NCI-H1417 treated with DMSO at 0.1 percent for 48 hours (cell line): ENCODE results near the gene SLC16A10.
"Not testable (repeated sequence)": the region's sequence is repeated elsewhere in the genome, so short reads cannot be mapped to it uniquely, and the experiment has no call there.

Source experiments
- DNase-seq: peaks from one replicate; lab custom pipeline; 2025; lab: John Stamatoyannopoulos, UW

Gene SLC16A10

DNA sequence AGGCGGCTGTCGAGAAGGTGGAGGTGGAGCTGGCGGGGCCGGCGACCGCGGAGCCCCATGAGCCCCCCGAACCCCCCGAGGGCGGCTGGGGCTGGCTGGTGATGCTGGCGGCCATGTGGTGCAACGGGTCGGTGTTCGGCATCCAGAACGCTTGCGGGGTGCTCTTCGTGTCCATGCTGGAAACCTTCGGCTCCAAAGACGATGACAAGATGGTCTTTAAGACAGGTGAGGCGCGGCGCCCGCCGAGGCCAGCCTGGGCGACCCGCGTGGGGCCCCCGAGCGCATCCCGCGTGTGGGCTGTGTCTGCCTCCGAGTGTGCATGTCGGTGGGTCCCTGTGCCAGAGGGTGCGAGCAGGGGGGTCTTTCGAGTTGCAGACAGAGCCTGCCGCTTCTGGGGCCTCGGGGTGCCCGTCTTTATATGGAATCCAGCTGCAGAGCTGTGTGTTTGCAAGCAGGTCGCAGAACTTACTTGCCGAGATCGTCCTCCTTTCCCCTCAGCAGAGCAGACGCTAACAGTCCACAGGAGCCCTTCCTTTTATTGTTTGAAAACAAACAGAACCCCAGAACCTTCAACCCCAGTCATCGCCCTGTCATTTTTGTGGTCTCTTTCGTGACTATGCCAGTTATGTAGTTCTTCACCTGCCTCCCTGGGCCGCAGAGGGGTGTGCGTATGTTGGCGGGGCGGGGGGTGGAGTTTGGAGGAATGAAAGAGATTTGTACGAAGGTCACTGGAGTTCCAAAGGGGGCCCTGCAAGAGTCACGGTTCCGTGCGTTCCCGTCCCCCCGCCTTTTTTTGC, 766 bp downstream of the SLC16A10 start:
- DNase-seq, result no peak

DNA sequence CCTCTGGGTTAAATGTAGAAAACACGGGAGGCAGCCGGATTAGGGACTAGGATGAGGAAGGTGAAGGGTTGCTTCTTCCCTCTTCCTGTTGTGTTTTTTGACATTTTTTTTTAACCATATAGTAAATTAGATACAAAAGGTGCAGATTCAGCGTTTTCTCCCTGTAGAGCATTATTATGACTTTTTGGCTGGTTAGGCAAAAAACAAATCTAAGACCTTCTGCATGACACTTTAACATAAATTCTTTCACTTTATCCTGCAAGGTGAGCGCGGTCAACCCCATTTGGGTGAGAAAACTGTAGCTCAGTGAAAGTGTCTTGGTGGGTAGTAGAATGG, 1.3 kb downstream of the SLC16A10 start:
- no peak for DNase-seq

DNA sequence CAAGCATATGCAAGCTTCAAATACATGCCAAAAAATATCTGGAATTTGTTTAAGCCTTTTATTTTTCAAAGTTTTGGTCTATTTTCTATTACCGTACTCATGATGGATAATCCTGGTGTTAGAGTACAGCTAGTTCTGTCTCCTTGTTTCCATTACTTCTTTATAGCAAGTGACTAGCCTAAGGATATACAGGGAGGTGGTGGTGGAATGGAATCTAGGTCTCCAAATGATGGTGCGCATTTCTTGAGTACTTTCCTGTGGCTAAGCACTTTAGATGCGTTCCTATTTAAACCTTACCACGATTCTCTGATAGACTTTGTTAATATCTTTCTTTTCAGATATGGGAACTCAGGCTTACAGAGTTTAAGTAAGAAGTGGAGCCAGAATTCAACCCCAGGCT, 3.5 kb downstream of the SLC16A10 start:
- DNase-seq, result no peak

DNA sequence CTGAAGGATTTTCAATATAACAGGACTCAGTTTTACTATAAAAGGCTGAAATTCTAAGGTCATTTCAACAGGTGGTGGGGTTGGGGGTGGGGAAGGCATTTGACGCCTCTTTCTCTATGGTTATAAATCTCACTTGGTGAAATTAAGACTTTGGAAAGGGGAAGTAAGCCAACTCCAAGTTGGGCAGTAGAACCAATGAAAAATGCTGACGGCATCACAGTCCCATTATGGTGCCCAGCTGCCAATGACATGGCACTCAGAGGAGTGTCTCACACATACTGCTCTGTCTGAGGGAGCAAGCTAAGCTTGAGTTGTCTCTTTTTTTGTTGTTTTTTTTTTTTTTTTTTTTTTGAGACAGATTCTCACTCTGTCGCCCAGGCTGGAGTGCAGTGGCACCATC, 4.7 kb downstream of the SLC16A10 start:
- no peak for DNase-seq

DNA sequence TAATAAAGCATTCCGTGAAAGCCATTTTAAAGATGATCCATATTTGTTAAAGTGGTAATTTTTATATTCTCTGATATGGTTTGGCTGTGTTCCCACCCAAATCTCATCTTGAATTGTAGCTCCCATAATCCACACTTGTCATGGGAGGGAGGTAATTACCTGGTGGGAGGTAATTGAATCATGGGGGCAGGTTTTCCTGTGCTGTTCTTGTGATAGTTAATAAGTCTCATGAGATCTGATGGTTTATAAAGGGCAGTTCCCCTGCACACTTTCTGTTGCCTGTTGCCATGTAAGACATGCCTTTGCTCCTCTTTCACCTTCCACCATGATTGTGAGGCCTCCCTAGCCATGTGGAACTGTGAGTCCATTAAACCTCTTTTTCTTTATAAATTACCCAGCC, 8.2 kb downstream of the SLC16A10 start:
- DNase-seq, result not testable (repeated sequence)

DNA sequence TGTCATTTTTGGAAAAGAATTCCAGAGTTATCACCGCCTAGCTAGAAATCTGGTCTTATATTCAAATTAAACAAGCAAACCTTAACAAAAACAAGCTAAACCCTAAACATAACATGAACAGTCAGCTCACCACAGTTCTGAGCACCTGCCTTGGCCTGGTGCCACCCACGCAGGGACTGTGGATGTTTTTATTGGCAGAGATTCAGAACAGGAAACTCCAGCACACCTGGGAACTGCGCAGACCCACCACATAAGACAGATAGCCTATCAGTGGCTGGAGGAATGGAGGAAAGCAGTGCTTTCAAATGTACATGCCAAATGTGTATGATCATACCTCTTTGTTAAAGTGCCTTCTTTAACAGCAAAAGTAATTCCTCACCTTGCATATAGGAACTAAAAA, 8.9 kb downstream of the SLC16A10 start:
- DNase-seq, result no peak

DNA sequence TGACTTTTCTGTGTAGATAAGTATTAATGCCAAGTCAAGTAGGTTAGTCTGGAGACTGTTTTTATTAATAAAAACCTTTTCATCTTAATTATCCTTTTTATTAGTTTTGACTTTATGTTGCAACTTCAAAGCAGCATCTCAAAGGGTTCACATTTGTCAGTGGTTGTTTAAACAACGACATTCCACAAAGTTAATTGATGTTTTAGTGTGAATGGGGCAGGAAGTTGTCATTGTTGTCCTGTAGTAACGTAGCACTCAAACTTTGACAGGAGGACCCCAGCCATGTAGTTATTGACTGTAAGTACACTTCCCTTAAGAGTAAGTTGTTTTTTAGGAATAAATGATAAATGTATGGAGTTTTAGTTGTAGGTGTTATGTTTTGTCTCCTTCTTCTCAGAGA, 11.3 kb downstream of the SLC16A10 start:
- DNase-seq, result no peak

DNA sequence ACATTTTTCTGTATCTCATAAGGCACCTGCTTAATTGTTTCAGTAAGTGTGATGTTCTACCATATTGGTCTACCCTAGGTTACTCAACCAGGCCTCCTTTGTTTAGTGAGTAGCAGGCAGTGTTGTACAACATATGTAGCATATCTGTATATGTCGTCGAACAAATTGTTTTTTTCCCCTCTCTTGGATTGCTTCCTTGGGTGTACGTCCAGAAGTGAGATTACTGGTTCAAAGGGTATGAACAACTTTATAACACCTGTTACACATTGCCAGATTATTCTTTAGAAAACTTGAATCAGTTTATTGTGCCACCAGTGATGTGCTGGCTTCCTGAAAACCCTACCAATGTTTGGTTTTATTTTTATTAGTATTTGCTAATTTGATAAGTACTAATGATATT, 14.7 kb downstream of the SLC16A10 start:
- no peak for DNase-seq

DNA sequence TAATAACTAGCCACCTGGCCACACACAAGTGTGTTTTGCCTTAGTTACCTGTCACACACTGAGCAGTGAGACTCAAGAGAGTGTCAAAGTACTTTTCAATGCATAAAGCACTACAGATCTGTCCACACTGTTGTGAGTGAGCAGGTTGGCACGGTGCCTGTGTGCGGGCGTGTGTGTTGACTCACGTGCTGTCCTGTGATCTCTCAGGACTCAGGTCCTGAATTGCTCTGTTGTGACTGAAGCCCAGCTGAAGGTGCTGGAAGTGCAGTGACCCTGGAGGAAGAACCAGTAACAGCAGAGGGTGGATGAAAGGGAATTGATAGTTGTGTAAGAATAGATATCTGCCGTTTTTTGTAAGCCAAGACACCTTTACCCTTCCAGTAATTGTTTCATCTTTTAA, 18.3 kb downstream of the SLC16A10 start:
- DNase-seq, result no peak

DNA sequence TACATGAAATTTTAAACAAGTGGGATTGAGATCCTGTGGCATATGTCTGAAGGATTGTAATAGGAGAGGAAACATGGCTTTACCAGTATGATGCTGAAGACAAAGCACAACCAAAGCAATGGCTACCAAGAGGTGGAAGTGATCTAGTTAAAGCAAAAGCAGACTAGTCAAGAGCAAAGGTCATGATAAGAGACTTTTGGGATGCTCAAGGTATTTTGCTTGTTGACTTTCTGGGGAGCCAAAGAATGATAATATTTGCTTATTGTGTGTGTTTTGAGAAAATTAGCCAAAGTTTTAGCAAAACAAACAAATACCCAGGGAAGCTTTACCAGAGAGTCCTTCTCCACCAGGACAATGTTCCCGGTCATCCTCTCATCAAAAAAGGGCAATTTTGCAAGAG, 20.3 kb downstream of the SLC16A10 start:
- DNase-seq, result no peak

DNA sequence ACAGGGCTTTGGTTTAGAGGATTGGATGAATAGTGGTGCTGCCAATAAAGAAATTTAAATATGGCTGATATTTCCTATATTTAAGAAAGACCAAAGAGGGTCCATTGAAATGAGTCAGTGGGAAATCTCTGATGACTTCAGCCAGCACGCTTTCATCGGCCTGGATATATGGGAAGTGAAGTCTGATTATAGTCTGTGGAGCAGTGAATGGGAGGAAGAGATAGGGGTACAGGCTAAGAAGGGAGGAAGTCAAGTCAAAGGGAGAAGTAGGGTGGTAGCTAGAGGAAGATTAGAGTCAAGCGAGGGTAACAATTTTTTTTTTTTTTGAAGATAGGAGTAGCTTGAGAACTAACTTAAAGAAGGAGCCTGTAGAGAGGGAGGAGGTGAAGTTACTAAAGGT, 22.7 kb downstream of the SLC16A10 start:
- no peak for DNase-seq

DNA sequence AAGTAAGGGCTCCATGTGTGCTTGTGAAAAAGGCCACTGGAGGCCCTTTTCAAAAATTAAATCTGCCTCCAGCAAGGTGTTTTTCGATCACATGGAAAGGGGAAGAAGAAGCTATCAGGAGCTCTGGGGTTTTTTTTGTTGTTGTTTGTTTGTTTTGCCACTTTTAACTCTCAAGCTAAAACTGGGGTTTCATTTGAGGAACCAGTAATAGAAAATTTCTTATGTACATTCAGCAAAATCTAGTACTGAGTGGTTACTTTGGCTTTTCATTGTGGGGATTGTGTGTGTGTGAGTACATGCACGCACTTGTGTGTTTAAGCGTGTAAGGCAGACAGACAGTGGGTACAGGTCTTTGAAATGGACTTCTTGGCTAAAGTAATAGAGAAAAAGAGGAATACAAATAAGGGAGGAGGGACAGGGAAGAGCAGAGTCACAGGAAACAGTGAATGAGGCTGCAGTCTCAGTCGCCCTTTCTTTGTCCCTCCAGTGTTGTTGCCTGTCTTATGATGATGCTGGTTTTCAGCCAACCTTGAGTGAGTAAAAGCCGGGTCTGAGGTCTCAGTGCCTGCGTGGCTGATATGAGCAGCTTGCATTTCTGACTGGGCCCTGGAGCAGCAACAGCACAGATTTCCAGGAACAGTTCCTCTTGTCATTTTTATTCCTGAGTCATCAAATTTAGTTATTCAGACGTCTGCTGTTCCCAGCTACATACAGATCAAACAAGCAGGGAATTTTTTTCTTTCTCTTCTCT, 26.2 kb downstream of the SLC16A10 start:
- no peak for DNase-seq

DNA sequence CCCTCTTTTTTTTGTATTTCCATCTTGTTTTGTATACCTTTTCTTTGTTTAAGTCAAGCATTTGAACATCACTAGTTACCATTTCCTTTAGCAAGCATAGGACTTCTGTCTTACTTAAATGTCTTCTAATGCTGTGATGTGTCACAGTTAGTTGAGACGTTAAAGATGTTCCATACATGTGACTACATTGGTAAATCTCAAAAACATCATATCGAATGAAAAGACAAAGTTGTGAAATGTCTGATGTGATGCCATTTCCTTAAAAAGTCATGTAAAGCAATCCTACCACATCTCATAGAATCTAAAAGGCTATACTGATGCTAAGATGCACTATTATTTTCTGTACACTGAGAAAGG, 26.8 kb downstream of the SLC16A10 start:
- no peak for DNase-seq

DNA sequence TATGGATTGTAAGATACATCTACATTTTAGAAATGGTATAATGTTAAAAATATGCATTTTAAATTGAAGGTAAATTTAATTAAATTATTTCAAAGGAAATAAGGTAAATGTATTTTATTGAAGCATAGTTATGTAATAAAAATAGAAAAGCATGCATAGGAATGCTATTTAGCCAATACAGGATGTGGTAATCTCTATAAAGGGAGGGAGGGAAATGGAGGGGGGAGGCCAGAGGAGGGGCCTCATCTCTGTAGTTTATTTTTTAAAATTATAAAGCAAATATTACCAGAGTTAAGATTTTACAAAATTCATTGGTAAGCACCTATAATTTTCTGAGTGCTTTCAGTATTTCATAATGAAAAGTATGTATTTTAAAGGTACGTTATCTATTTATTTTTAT, 27.2 kb downstream of the SLC16A10 start:
- DNase-seq, result no peak

DNA sequence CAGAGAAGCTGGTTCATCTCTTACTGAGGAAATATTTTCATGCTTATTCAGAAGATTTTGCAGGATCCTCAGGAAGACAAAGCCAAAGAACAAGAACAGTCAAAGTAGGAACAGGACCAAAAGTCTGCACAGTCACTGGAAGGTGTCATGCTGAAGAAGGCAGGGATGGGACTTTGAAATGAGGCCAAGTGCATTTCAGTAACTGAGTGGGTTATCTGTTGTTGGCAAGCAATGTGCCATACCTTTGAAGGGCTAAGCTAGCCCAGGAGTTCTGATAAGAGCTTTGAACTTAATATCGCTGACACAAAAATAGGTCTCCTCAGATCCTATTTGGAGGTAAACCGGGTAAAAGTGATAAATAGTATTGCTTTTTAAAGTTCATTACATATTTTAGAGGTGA, 31.5 kb downstream of the SLC16A10 start:
- DNase-seq, result no peak

DNA sequence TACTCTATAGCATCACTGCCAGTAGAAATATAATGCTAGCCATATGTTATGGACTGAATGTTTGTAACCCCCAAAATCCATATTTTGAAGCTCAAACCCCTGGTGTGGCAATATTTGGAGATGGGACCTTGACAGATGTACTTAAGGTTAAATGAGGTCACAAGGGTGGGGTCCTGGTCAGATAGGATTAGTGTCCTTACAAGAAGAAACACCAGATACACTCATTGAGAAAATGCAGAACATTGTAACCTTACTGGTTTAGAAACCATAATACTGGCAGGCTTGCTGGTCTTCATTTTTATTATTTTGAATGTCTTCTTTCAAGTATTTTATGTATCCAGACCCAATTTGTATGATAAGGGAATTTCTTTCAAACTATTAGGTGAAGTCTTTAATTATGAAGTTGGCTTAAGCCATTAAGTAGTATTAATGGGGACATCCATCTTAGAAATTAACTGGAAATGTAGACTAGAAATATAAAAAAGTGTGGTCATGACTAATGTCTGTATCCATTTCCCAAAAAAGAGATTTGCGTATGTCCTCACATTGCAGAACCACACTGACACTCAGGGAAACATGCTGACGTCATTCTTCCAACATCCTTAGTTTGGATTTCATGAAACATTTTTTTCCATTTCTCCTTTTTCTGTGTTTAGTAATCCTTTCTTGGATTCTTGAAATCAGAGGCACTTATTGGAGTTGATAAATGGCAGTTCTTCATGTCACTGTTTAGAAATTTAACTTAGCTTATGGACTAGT, 32.4 kb downstream of the SLC16A10 start:
- DNase-seq, result no peak

DNA sequence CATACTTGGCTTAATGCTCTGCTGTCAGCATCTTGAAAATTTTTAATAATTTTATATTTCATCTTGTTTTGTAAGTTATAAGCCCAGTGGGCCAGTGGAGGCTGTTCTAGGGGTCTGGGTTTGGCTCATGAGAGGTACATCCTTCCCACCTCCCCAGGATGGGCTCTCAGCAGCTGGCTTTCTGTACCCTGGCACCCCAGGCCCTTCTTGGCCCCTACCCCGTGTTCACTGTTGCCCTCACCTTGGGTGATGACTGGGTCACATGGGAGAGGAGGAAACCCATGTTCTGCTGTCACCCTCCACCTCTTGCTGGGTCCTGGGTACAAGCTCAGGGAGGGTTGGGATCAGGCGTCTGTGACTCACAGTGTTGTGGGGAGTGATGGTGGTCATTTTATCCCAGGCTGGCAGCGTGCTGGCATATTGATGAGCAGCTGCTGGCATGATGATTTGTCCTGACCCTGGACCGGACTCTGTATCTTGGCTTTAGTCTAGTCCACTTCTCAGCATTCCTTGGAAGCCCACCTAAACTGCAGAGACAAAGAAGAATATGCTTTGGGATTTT, 34.6 kb downstream of the SLC16A10 start:
- no peak for DNase-seq

DNA sequence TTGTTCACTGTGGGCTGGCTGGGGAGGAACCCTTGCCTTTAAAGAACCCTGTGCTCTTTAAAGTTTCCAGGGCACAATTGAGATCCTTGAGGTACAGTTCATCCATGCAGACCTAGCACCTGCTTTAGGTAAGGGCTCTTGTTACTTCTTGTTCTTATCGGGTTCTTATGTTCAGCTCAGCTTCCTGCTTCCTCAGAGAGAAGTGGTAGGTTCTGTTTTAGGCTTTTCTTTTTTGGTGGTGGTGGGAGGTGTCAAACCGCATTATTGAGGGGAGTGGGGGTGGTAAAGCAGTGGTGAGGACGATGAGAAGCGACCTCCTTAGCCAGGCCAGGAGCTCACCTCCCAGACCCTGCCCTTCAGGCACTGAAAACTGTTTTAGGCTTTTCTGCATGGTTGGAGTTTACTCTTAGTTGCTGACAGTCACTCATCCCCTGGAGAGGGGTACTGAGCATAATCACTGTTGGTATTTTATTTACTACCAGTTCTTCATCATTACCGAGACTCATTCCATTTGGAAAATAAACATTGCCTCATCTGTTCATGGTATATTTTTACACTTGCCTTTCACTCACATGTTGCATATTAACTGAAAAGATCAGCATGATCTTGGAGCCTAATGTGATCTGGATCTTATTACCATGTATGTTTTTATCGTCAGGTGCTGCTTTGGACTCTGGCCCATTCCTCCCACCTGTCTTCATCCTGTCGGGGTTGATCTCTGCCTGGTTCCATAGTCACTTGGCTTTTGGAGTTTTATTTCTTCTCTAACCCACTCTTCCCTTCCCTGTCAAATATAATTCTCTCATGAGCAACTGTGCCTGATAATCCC, 35.4 kb downstream of the SLC16A10 start:
- DNase-seq, result no peak

DNA sequence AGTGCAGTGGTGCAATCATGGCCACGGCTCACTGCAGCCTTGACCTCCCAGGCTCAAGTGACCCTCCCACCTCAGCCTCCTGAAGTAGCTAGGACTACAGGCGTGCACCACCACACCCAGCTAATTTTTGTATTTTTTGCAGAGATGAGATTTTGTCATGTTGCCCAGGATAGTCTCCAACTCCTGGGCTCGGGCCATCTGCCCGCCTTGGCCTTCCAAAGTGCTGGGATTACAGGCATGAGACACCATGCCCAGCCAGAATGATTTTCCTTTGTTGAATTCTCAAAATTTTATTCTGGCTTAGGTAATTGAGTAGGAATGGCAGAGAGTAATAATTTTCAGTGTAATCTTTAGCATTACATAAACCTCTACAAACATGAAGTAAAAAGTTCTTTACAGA, 37.1 kb downstream of the SLC16A10 start:
- no peak for DNase-seq

DNA sequence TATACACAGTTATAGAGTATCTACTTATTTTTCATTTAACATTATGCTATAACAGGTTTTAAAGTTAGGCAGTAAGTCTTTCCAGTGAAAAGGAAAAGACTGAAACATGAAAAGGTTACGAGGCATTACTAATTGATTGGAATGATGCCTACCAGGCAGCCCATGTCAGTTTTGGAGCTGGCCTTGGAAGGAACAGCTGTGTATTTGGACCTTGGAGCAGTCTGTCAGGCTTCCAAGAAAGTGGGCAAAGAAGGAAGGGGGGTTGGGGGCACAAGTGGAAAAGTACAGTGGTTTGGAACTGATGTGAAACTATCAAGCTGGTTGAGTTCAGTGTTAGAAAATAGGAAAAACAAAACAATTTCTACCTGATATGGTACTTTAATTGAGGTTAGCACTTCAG, 41.7 kb downstream of the SLC16A10 start:
- no peak for DNase-seq

DNA sequence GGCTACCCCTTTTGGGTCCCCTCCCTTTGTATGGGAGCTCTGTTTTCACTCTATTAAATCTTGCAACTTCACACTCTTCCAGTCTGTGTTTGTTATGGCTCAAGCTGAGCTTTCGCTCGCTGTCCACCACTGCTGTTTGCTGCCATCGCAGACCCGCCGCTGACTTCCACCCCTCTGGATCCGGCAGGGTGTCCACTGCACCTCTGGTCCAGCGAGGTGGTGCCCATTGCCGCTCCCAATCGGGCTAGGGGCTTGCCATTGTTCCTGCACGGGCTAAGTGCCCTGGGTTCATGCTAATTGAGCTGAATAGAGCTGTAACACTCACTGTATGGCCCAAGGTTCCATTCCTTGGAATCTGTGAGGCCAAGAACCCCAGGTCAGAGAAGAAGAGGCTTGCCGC, 43.7 kb downstream of the SLC16A10 start:
- not testable (repeated sequence) for DNase-seq

DNA sequence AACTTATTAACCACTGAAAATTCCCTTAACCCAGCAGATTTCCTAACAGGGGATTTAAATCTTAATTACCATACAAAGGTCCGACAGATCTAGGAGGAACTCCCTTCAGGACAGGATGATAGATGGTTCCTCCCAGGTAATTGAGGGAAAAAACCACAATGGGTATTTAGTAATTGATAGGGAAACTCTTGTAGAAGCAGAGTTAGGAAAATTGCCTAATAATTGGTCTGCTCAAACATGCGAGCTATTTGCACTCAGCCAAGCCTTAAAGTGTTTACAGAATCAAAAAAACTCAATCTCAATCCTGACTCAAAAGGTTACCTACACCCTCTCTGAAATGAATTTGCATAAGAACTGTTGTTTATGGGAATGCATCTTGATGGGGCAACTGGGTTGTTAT, 45.4 kb downstream of the SLC16A10 start:
- DNase-seq, result not testable (repeated sequence)
